Measurements from ENCODE around the gene ZNF443. TPM values are rescaled to one million over a fixed set of nuclear protein-coding genes. Genes with fewer than 3 reads are reported as not detected.
"Not testable (repeated sequence)": the region's sequence is repeated elsewhere in the genome, so short reads cannot be mapped to it uniquely, and the experiment has no call there.

ZNF443 gene
- total and polyA plus RNA-seq, 2 donors (not counting 3 experiments of a cell fraction or from before 2014, with no cell fraction given), result 0.65 to 3.4 TPM

- dilution Hi-C loops (cut with MboI; ENCODE audit: extremely low pct_ligation_motif_present, low sequenced_read_pairs), result no loop called here
- no TSS peak for BruUV-seq (replicated peaks)
- TF ChIP-seq MYC (IDR thresholded peaks at IDR 0.05; ENCODE audit: low read depth, low read length), result no peak
- Histone ChIP-seq H2AFZ (ENCODE audit: low read depth, low read length) (no peak overlapping the region), H3K27ac (ENCODE audit: insufficient read depth, low read depth, low read length) (no peak overlapping the region), H3K79me2 (ENCODE audit: control insufficient read depth, insufficient read depth, low read length) (no peaks in the 10 kb centered on the region), H3K9me1 (replicated peaks; ENCODE audit: control insufficient read depth, extremely low read depth, insufficient read depth, low read length) (no peaks in the 10 kb centered on the region), H3K27me3 (ENCODE audit: control insufficient read depth in 2 of 2, insufficient read depth in 2 of 2, low read length in 2 of 2) (no peaks in the 10 kb centered on the region), H3K4me1 (ENCODE audit: control insufficient read depth, extremely low read depth, insufficient read depth, low read length) (no peaks in the 10 kb centered on the region), H3K9me3 (replicated peaks; ENCODE audit: control insufficient read depth, insufficient read depth, low read length) (no peaks in the 10 kb centered on the region), H3K36me3 (ENCODE audit: control insufficient read depth in 2 of 2, extremely low read depth in 1 of 2, insufficient read depth in 2 of 2, low read length in 2 of 2) (no peaks in the 10 kb centered on the region), H3K9ac (replicated peaks; ENCODE audit: extremely low read depth, insufficient read depth, low read length) (no peak overlapping the region), H3K4me2 (ENCODE audit: insufficient read depth, low read length) (no peak overlapping the region), H4K20me1 (replicated peaks; ENCODE audit: control insufficient read depth, extremely low read depth, insufficient read depth, low read length) (no peaks in the 10 kb centered on the region), H3K4me3 (replicated peaks in 1 of 3; ENCODE audit: insufficient read depth in 1 of 3, low read depth in 1 of 3, low read length in 3 of 3) (no peak overlapping the region)
- DNase-seq (ENCODE audit: low read depth, low spot score) (no peak), FAIRE-seq (no peak)
- ChIA-PET CTCF (no interaction called here), POLR2A (no interaction called here)
- intact Hi-C loops (cut with micrococcal nuclease), result no loop called here
Measured at GRCh38 chr19:12478234-12478941, 37.6 kb upstream of the ZNF443 start.

GRCh38 chr19:12467651-12468050 is 26.8 kb upstream of the ZNF443 start:
- DNase-seq (ENCODE audit: low read depth, low spot score); H3K4me1 ChIP-seq (ENCODE audit: control insufficient read depth, extremely low read depth, insufficient read depth, low read length); BruUV-seq (replicated peaks); dilution Hi-C loops (cut with MboI; ENCODE audit: extremely low pct_ligation_motif_present, low sequenced_read_pairs); H3K27me3 ChIP-seq (ENCODE audit: control insufficient read depth in 2 of 2, insufficient read depth in 2 of 2, low read length in 2 of 2); H2AFZ ChIP-seq (ENCODE audit: low read depth, low read length); POLR2A ChIA-PET; H4K20me1 ChIP-seq (replicated peaks; ENCODE audit: control insufficient read depth, extremely low read depth, insufficient read depth, low read length); H3K36me3 ChIP-seq (ENCODE audit: control insufficient read depth in 2 of 2, extremely low read depth in 1 of 2, insufficient read depth in 2 of 2, low read length in 2 of 2); FAIRE-seq; CTCF ChIA-PET; H3K9me1 ChIP-seq (replicated peaks; ENCODE audit: control insufficient read depth, extremely low read depth, insufficient read depth, low read length); H3K79me2 ChIP-seq (ENCODE audit: control insufficient read depth, insufficient read depth, low read length); H3K4me3 ChIP-seq (replicated peaks in 1 of 3; ENCODE audit: insufficient read depth in 1 of 3, low read depth in 1 of 3, low read length in 3 of 3); H3K9ac ChIP-seq (replicated peaks; ENCODE audit: extremely low read depth, insufficient read depth, low read length); intact Hi-C loops (cut with micrococcal nuclease); H3K4me2 ChIP-seq (ENCODE audit: insufficient read depth, low read length); H3K27ac ChIP-seq (ENCODE audit: insufficient read depth, low read depth, low read length): not testable (repeated sequence)
- H3K9me3 ChIP-seq (replicated peaks; ENCODE audit: control insufficient read depth, insufficient read depth, low read length), result peaks cover 11% of the 10 kb centered on the region

Measured in endothelial cell of umbilical vein (primary cell).